HG03159 (cell line): ENCODE measurements around the gene OMP.

ENCODE experiments used
- ATAC-seq: cut with Tn5 transposase; IDR thresholded peaks from one replicate; pipeline ENCODE4 v1.9.1; 2021; ENCODE audit warnings: mild to moderate bottlenecking, moderate library complexity; ENCODE audit not compliant: unreplicated experiment

The OMP gene

GRCh38 chr11:77121876-77122575, 19.4 kb downstream of the OMP start:
- no peak for ATAC-seq

- ATAC-seq: no peak
Measured at GRCh38 chr11:77122576-77123212, 20.1 kb downstream of the OMP start.

GRCh38 chr11:77123591-77123990, 21.0 kb downstream of the OMP start:
- no peak for ATAC-seq

GRCh38 chr11:77124041-77124440, 21.4 kb downstream of the OMP start:
- ATAC-seq: no peak

DNA sequence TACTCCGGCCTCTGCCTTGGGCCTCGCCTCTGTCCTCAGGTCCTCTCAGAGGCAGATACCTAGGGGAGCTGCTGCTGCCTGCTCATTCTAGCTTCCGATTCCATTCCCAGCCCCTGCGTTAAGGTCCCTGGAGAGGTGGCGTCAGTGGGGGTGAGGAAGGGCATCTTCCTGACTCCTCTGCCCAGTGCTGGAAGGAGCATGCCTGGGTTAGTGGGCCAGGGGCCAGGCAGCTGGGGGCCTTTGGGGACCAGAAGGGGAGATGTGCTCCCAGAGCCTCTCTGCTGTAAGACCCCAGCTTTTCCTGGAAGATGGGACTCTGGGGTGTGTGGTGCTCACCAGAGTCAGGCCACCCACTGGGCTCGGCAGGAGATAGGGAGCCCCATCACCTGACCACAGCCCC, 21.8 kb downstream of the OMP start:
- no peak for ATAC-seq

GRCh38 chr11:77125191-77125590, 22.6 kb downstream of the OMP start:
- no peak for ATAC-seq

- no peak for ATAC-seq
Measured at GRCh38 chr11:77125695-77126094, 23.1 kb downstream of the OMP start.

DNA sequence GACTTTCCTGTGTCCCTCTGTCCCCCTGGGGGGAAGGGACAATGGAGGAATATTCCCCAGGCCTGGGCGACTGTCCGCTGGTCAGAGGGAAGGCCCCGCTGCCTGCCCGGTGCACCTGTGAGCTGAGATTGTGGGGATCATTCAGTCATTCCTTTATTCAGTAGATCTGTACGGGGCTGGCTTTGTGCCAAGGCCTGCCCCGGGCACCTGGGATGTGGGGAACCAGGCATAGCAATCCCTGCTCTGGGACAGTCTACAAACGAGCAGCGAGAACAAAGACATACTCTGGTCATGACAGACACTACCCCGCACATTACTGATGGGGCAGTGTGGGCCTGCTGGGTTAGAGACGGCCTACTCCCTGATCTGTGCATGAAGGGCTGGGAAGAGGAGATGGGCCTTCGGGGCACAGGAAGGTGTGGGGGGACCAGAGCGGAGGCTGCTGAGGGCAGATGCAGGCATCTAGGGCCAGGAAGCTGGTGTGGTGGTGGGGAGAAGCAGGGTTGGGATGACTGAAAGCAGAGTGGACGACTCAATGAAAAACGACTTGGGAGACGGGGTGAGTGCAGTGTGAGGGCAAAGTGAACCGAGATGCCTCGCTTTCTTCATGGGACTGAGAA, 23.6 kb downstream of the OMP start:
- ATAC-seq: no peak

GRCh38 chr11:77126861-77127234, 24.2 kb downstream of the OMP start:
- ATAC-seq: no peak

GRCh38 chr11:77127235-77127911, 24.7 kb downstream of the OMP start:
- no peak for ATAC-seq

- no peak for ATAC-seq
Measured at GRCh38 chr11:77127920-77128691, 25.5 kb downstream of the OMP start, which contains the start of gene MYO7A. TSS of gene MYO7A (plus strand) at chr11:77128246. CDS start at chr11:77130635, 2,389 bp downstream.

GRCh38 chr11:77129069-77129841, 26.6 kb downstream of the OMP start:
- ATAC-seq: no peak

DNA sequence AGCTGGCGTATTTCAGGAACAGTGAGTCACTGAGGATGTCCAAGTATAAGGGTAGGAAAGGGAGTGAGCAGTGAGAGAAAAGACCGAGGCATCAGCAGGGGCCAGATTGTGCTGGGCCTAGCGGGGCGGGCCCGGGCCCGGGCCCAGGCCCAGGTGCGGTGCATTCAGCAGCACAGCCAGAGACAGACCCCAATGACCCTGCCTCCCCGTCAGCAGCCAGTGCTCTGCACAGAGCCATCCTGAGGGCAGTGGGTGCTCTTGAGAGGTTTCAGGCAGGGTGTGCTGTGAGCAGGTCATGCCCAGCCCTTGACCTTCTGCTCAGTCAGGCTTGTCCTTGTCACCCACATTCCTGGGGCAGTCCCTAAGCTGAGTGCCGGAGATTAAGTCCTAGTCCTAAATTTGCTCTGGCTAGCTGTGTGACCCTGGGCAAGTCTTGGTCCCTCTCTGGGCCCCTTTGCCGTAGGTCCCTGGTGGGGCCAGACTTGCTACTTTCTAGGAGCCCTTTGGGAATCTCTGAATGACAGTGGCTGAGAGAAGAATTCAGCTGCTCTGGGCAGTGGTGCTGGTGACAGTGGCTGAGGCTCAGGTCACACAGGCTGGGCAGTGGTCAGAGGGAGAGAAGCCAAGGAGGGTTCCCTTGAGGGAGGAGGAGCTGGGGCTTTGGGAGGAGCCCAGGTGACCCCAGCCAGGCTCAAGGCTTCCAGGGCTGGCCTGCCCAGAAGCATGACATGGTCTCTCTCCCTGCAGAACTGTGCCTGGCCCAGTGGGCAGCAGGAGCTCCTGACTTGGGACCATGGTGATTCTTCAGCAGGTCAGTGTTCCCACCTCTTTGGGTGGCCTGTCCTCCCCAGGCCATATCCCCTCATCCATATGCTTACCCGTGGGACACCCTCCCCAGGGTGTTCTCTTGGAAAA, 27.5 kb downstream of the OMP start:
- no peak for ATAC-seq

- no peak for ATAC-seq
Measured at GRCh38 chr11:77130763-77131513, 28.3 kb downstream of the OMP start.

DNA sequence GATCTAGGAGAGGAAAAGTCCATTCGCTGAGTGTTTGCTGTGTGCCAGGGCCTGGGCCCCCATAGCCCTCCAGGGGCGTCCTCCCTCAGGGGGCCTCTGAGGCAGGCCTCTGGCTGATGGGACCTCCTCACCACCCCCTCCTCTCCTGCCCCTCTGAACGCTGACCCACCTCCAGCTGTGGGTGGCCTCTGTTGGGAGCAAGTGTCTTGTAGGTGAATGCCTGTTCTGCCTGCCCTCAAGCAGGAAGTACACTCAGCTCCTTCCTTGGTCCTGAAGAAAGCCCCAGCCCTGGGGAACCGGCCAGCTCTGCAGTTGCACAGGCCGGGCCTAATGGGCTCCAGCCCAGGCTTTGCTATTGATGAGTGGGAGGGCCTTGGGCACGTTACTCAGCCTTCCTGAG, 28.9 kb downstream of the OMP start:
- ATAC-seq: no peak

DNA sequence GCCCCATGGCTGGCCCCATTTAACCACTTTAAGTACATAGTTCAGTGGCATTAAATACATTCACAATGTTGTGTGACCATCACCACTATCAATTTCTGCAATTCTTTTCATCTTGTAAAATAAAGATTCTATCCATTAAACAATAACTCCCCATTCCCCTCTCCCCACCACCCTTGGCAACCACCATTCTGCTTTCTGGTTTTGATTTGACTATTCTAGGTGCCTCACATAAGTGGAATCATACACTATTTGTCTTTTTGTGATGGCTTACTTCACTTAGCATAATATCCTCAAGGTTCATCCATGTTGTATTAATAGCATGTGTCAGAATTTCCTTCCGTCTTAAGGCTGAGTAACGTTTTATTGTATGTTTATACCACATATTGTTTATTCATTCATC, 32.4 kb downstream of the OMP start:
- ATAC-seq: no peak

GRCh38 chr11:77136074-77136473, 33.4 kb downstream of the OMP start:
- ATAC-seq: no peak

DNA sequence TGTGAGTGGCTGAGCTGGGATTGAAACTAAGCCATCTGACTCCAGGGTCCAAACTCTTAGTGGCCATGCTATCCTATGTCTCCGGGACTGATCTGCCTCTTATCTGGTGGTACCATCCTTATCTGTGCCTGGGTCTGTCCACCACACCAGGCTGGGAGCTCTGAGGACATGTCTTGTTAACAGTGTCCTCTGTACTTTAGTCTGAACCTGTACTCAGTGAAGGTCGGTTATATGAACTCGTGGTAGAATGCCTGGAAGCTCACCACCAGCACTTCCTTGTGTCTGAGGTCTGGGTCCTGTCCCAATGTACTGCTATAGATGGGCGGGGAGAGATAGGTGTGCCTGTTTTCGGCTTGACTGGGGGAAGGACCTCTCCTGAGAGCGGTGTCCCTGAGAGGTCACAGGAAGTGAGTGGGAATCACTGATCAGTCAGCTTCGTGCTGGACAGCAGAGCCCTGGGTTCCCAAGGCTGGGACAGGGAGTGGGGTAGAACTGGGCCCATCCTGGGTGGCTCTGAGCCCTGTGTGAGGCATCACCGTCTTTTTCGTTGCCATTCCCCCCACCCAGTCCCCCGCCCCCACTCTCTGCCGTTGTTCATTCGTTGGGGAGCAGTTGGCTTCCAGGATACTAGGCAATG, 34.3 kb downstream of the OMP start:
- ATAC-seq: no peak
